Fibroblast of lung (primary cell): ENCODE data around the gene NKX1-2. TPM values are rescaled to one million over a fixed set of nuclear protein-coding genes. Genes with fewer than 3 reads are reported as not detected.

ENCODE experiments used
- DNase-seq, 2 donors: peaks; one replicate each; pipeline versions ENCODE4 v3.0.0 to v3.0.0-alpha.2; 2010; ENCODE audit warnings: low read depth in 2 of 2
- H2AFZ ChIP-seq: 2 replicates; pipeline ENCODE4 v1.5.1; 2012; ENCODE audit warnings: low read length, control low read depth, inconsistent platforms
- H3K27ac ChIP-seq: 2 replicates; pipeline ENCODE4 v1.5.1; 2011; ENCODE audit warnings: low read length, control low read depth; ENCODE audit not compliant: insufficient read depth
- H3K27me3 ChIP-seq: 2 replicates; pipeline ENCODE4 v1.5.1; 2011; ENCODE audit warnings: mild to moderate bottlenecking, low read length; ENCODE audit not compliant: control insufficient read depth, insufficient read depth
- H3K36me3 ChIP-seq: 2 replicates; pipeline ENCODE4 v1.5.1; 2011; ENCODE audit warnings: low read length; ENCODE audit not compliant: control insufficient read depth, insufficient read depth
- H3K4me1 ChIP-seq: 2 replicates; pipeline ENCODE4 v1.5.1; 2011; ENCODE audit warnings: low read length; ENCODE audit not compliant: control insufficient read depth, insufficient read depth; ENCODE audit errors: extremely low read depth
- H3K4me2 ChIP-seq: 2 replicates; pipeline ENCODE4 v1.5.1; 2011; ENCODE audit warnings: low read length, control low read depth; ENCODE audit not compliant: insufficient read depth; ENCODE audit errors: extremely low read depth
- H3K4me3 ChIP-seq, 4 experiments: fragments of 200-600 bp in 1 of 4; sonication (generic) in 1 of 4; replicated peaks in 1 of 4; 2 replicates each; pipeline ENCODE4 v1.5.1; 2011 to 2016; ENCODE audit warnings: low read length in 4 of 4, low read depth in 3 of 4, mild to moderate bottlenecking in 3 of 4, control low read depth in 2 of 4, inconsistent platforms in 1 of 4, mixed read lengths in 1 of 4; ENCODE audit not compliant: insufficient read depth in 1 of 4; ENCODE audit errors: control extremely low read depth in 1 of 4
- H3K79me2 ChIP-seq: 2 replicates; pipeline ENCODE4 v1.5.1; 2012; ENCODE audit warnings: mild to moderate bottlenecking, low read length, inconsistent platforms; ENCODE audit not compliant: control insufficient read depth, insufficient read depth
- H3K9ac ChIP-seq: 2 replicates; pipeline ENCODE4 v1.5.1; 2011; ENCODE audit warnings: mild to moderate bottlenecking, low read length, control low read depth; ENCODE audit not compliant: insufficient read depth
- H3K9me3 ChIP-seq: 2 replicates; pipeline ENCODE4 v1.5.1; 2012; ENCODE audit warnings: low read depth, low read length; ENCODE audit not compliant: control insufficient read depth, insufficient read depth
- H4K20me1 ChIP-seq: 2 replicates; pipeline ENCODE4 v1.5.1; 2011; ENCODE audit warnings: low read length; ENCODE audit not compliant: control insufficient read depth, insufficient read depth; ENCODE audit errors: extremely low read depth
- EZH2 ChIP-seq: IDR thresholded peaks from 2 replicates; pipeline ENCODE4 v1.5.1; 2012; ENCODE audit warnings: low read length, control low read depth, mild to moderate bottlenecking; ENCODE audit errors: missing control alignments
- polyA plus RNA-seq, 2 donors: library from polyadenylated mRNA; depleted of rRNA in 1 of 2; stranded (reverse) in 1 of 2; unstranded in 1 of 2; fragments of >200 nt; gene quantifications; 2 replicates each; pipeline ENCODE4 v1.2.1, GENCODE V29; 2011 to 2012; ENCODE audit warnings: missing spikeins in 1 of 2
- total RNA-seq: library from RNA; depleted of rRNA; stranded (reverse); fragments of >200 nt; gene quantifications from 2 replicates; pipeline ENCODE4 v1.2.1, GENCODE V29; 2014
- TF ChIP-seq, protein P1 (sequence below), 2 donors: IDR thresholded peaks in 1 of 2; conservative IDR thresholded peaks in 1 of 2; 1 replicate in 1 of 2; 2 replicates in 1 of 2; pipeline ENCODE4 v1.5.1; 2011 to 2012; ENCODE audit warnings: low read length in 2 of 2, control low read depth in 1 of 2, inconsistent platforms in 1 of 2, low read depth in 1 of 2, mild to moderate bottlenecking in 1 of 2

Gene NKX1-2
- total and polyA plus RNA-seq, 2 donors (not counting 1 experiment from before 2014, with no cell fraction given) = not detected

GRCh38 chr10:124407456-124407855, 42.4 kb downstream of the NKX1-2 start:
- Histone ChIP-seq H3K27ac (no peak overlapping the region), H3K4me2 (no peak overlapping the region), H4K20me1 (no peaks in the 10 kb centered on the region), H3K4me1 (no peaks in the 10 kb centered on the region), H2AFZ (no peak overlapping the region), H3K27me3 (no peaks in the 10 kb centered on the region), H3K4me3 (no peak overlapping the region), H3K9me3 (no peaks in the 10 kb centered on the region), H3K9ac (no peak overlapping the region), H3K79me2 (peaks cover 4% of the 10 kb centered on the region), H3K36me3 (peaks cover 5% of the 10 kb centered on the region)
- no peak for TF ChIP-seq EZH2
- TF ChIP-seq, protein P1, sequence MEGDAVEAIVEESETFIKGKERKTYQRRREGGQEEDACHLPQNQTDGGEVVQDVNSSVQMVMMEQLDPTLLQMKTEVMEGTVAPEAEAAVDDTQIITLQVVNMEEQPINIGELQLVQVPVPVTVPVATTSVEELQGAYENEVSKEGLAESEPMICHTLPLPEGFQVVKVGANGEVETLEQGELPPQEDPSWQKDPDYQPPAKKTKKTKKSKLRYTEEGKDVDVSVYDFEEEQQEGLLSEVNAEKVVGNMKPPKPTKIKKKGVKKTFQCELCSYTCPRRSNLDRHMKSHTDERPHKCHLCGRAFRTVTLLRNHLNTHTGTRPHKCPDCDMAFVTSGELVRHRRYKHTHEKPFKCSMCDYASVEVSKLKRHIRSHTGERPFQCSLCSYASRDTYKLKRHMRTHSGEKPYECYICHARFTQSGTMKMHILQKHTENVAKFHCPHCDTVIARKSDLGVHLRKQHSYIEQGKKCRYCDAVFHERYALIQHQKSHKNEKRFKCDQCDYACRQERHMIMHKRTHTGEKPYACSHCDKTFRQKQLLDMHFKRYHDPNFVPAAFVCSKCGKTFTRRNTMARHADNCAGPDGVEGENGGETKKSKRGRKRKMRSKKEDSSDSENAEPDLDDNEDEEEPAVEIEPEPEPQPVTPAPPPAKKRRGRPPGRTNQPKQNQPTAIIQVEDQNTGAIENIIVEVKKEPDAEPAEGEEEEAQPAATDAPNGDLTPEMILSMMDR (conservative IDR thresholded peaks at IDR 0.05 in 1 of 2, IDR thresholded peaks at IDR 0.05 in 1 of 2; ENCODE audit: low read depth in 1 of 2, low read length in 2 of 2) = no peak
- no peak for DNase-seq

DNA sequence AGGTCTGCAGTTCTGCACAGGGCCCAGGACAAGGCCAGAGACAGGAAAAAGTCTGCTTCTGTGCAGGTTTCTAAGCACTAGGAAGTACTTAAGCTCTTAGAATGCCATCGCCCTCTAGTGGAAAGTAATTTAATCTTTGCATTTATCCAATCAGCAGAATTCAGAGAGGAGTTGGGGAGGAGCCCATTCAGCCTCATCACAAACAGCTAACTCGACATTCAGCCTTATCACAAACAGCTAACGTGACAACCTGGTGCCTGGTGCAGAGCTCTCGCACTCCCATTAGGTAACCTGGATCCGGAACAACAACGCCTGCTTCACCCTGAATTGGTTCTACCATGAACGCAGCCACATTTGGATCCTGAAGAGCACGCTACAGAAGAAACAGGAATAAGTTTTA, 46.3 kb downstream of the NKX1-2 start:
- H2AFZ ChIP-seq = no peak overlapping the region
- H3K4me2 ChIP-seq = no peak overlapping the region
- no peaks in the 10 kb centered on the region for H3K79me2 ChIP-seq
- peaks cover 9% of the 10 kb centered on the region for H3K36me3 ChIP-seq
- H3K4me1 ChIP-seq = no peaks in the 10 kb centered on the region
- H3K9ac ChIP-seq = no peak overlapping the region
- no peak overlapping the region for H3K27ac ChIP-seq
- no peaks in the 10 kb centered on the region for H3K27me3 ChIP-seq
- TF ChIP-seq, protein P1 (conservative IDR thresholded peaks at IDR 0.05 in 1 of 2, IDR thresholded peaks at IDR 0.05 in 1 of 2; ENCODE audit: low read depth in 1 of 2, low read length in 2 of 2) = peak; percentile 38 to 68
- no peak for TF ChIP-seq EZH2
- H4K20me1 ChIP-seq = no peaks in the 10 kb centered on the region
- no peak overlapping the region for H3K4me3 ChIP-seq
- H3K9me3 ChIP-seq = no peaks in the 10 kb centered on the region
- peak; percentile 77 to 86 for DNase-seq

DNA sequence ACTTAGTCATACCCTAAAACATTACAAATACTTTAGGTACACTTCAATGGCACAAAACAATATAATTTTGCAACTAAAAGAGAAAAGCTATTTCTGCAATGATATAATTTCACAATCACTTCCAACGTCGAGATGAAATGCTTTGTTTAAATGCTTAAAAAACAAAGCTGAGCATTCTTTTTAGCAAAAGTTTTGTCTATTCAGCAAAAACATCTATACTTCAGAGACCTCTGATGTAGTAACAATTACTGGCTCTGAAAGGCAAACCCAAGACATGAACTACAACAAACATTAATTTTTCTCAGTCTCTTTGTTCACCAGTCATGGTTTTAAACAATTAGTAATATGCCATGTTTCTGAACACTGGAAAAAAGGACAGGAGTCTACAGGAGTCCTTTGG, 47.6 kb downstream of the NKX1-2 start:
- no peak overlapping the region for H3K27ac ChIP-seq
- TF ChIP-seq EZH2 = no peak
- TF ChIP-seq, protein P1 (conservative IDR thresholded peaks at IDR 0.05 in 1 of 2, IDR thresholded peaks at IDR 0.05 in 1 of 2; ENCODE audit: low read depth in 1 of 2, low read length in 2 of 2) = no peak
- H3K9me3 ChIP-seq = no peaks in the 10 kb centered on the region
- no peak for DNase-seq
- H3K36me3 ChIP-seq = peaks cover 9% of the 10 kb centered on the region
- no peak overlapping the region for H3K4me2 ChIP-seq
- no peak overlapping the region for H3K9ac ChIP-seq
- no peaks in the 10 kb centered on the region for H3K79me2 ChIP-seq
- no peaks in the 10 kb centered on the region for H3K27me3 ChIP-seq
- no peak overlapping the region for H3K4me3 ChIP-seq
- H3K4me1 ChIP-seq = no peaks in the 10 kb centered on the region
- H4K20me1 ChIP-seq = no peaks in the 10 kb centered on the region
- H2AFZ ChIP-seq = no peak overlapping the region
